ENCODE results near the gene SCOC. TPM values are rescaled to one million over a fixed set of nuclear protein-coding genes. Genes with fewer than 3 reads are reported as not detected.

Gene SCOC
- polyA plus RNA-seq, 1 donor from 2014 or later, result 320 TPM

DNA sequence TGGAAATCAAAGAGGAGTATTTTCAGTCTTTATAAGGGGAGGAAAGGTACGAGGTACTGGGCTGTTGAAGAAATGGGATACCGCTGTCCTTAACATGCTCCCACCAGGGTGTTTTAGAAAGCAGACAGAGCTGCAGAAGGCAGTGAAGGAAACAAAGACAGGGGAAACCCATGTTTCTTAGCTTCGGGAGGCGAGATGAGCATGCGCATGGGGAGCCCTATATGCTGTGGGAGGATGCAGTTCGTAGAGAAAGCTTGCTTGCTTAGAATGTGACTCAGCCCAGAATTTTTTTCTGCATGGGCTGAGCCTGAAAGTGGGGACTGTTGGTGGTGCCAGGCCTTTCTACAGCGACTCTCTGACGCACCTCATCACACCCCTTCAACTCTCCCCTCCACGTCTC is 28.8 kb upstream of the SCOC start:
- H3K9ac ChIP-seq (ENCODE audit: low read length), result no peak overlapping the region
- TF ChIP-seq MXI1 (conservative IDR thresholded peaks at IDR 0.05; ENCODE audit: poor library complexity, severe bottlenecking) (no peak), RAD21 (conservative IDR thresholded peaks at IDR 0.05) (no peak), SMC3 (conservative IDR thresholded peaks at IDR 0.05; ENCODE audit: poor library complexity) (no peak)
- no peaks in the 10 kb centered on the region for H3K27me3 ChIP-seq (ENCODE audit: insufficient read depth, low read depth, low read length)
- peak overlapping the region; percentile 5 for H3K4me3 ChIP-seq (ENCODE audit: low read length)
- H3K36me3 ChIP-seq (ENCODE audit: insufficient read depth, low read length), result no peaks in the 10 kb centered on the region
- no peaks in the 10 kb centered on the region for H3F3A ChIP-seq (ENCODE audit: insufficient read depth, low read length, poor library complexity, severe bottlenecking)
- no peaks in the 10 kb centered on the region for H3K9me3 ChIP-seq (ENCODE audit: low read length)
- no peaks in the 10 kb centered on the region for H4K20me1 ChIP-seq (ENCODE audit: insufficient read depth)
- H2AFZ ChIP-seq (ENCODE audit: low read depth, low read length), result peak overlapping the region; percentile 30
- no peak overlapping the region for H3K4me2 ChIP-seq (ENCODE audit: low read length)
- no peak overlapping the region for H3K27ac ChIP-seq (ENCODE audit: low read length)
- H3K79me2 ChIP-seq (replicated peaks; ENCODE audit: insufficient read depth, low read length), result no peaks in the 10 kb centered on the region
- no peaks in the 10 kb centered on the region for H3K9me2 ChIP-seq (ENCODE audit: insufficient read depth, low read length)

- Histone ChIP-seq H3K9ac (ENCODE audit: low read length) (no peak overlapping the region), H3K4me2 (ENCODE audit: low read length) (no peak overlapping the region), H3K27me3 (ENCODE audit: insufficient read depth, low read depth, low read length) (no peaks in the 10 kb centered on the region), H3K79me2 (replicated peaks; ENCODE audit: insufficient read depth, low read length) (no peaks in the 10 kb centered on the region), H3K4me3 (ENCODE audit: low read length) (no peak overlapping the region), H3K27ac (ENCODE audit: low read length) (no peak overlapping the region), H3K9me3 (ENCODE audit: low read length) (no peaks in the 10 kb centered on the region), H3K9me2 (ENCODE audit: insufficient read depth, low read length) (no peaks in the 10 kb centered on the region), H2AFZ (ENCODE audit: low read depth, low read length) (no peak overlapping the region), H3K36me3 (ENCODE audit: insufficient read depth, low read length) (no peaks in the 10 kb centered on the region), H4K20me1 (ENCODE audit: insufficient read depth) (no peaks in the 10 kb centered on the region), H3F3A (ENCODE audit: insufficient read depth, low read length, poor library complexity, severe bottlenecking) (no peaks in the 10 kb centered on the region)
- TF ChIP-seq, protein P1, sequence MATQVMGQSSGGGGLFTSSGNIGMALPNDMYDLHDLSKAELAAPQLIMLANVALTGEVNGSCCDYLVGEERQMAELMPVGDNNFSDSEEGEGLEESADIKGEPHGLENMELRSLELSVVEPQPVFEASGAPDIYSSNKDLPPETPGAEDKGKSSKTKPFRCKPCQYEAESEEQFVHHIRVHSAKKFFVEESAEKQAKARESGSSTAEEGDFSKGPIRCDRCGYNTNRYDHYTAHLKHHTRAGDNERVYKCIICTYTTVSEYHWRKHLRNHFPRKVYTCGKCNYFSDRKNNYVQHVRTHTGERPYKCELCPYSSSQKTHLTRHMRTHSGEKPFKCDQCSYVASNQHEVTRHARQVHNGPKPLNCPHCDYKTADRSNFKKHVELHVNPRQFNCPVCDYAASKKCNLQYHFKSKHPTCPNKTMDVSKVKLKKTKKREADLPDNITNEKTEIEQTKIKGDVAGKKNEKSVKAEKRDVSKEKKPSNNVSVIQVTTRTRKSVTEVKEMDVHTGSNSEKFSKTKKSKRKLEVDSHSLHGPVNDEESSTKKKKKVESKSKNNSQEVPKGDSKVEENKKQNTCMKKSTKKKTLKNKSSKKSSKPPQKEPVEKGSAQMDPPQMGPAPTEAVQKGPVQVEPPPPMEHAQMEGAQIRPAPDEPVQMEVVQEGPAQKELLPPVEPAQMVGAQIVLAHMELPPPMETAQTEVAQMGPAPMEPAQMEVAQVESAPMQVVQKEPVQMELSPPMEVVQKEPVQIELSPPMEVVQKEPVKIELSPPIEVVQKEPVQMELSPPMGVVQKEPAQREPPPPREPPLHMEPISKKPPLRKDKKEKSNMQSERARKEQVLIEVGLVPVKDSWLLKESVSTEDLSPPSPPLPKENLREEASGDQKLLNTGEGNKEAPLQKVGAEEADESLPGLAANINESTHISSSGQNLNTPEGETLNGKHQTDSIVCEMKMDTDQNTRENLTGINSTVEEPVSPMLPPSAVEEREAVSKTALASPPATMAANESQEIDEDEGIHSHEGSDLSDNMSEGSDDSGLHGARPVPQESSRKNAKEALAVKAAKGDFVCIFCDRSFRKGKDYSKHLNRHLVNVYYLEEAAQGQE (IDR thresholded peaks at IDR 0.05; ENCODE audit: borderline replicate concordance), result no peak
- TF ChIP-seq MXI1 (conservative IDR thresholded peaks at IDR 0.05; ENCODE audit: poor library complexity, severe bottlenecking) (no peak), EZH2 (IDR thresholded peaks at IDR 0.05; ENCODE audit: borderline replicate concordance, insufficient read depth, low read length, poor library complexity, severe bottlenecking) (no peak), EP300 (conservative IDR thresholded peaks at IDR 0.05; ENCODE audit: poor library complexity, severe bottlenecking) (no peak), RAD21 (conservative IDR thresholded peaks at IDR 0.05) (no peak), POLR2AphosphoS5 (IDR thresholded peaks at IDR 0.05) (no peak)
Measured at GRCh38 chr4:140346136-140346535, 27.3 kb upstream of the SCOC start.

DNA sequence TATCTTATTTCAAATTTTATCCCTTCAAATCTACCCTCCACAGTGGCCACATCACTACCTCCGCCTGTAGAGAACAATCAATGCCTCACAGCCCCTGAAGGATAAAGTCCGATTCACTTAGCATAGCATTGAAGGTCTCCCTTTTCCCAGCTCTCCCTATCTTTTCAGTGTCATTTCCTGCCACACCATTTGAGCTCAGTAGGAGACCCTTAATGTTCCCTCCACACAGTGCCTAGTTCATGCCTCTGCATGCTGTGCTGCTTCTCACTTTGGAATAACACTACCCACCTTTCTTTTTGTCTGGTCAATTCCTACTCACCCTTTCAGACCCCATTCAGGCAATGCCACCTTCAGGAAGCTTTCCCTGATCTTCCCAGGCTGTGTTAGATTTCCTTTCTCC is 23.6 kb upstream of the SCOC start:
- Histone ChIP-seq H2AFZ (ENCODE audit: low read depth, low read length) (no peak overlapping the region), H3K4me3 (ENCODE audit: low read length) (no peak overlapping the region), H3K4me2 (ENCODE audit: low read length) (no peak overlapping the region), H3K79me2 (replicated peaks; ENCODE audit: insufficient read depth, low read length) (no peaks in the 10 kb centered on the region), H3K9me3 (ENCODE audit: low read length) (no peaks in the 10 kb centered on the region), H3K9ac (ENCODE audit: low read length) (no peak overlapping the region), H3K36me3 (ENCODE audit: insufficient read depth, low read length) (no peaks in the 10 kb centered on the region), H3F3A (ENCODE audit: insufficient read depth, low read length, poor library complexity, severe bottlenecking) (no peaks in the 10 kb centered on the region), H4K20me1 (ENCODE audit: insufficient read depth) (no peaks in the 10 kb centered on the region), H3K27ac (ENCODE audit: low read length) (no peak overlapping the region), H3K27me3 (ENCODE audit: insufficient read depth, low read depth, low read length) (no peaks in the 10 kb centered on the region), H3K9me2 (ENCODE audit: insufficient read depth, low read length) (no peaks in the 10 kb centered on the region)
- no peak for TF ChIP-seq POLR2AphosphoS5 (IDR thresholded peaks at IDR 0.05)
- TF ChIP-seq, protein P1 (IDR thresholded peaks at IDR 0.05; ENCODE audit: borderline replicate concordance), result no peak
- no peak for TF ChIP-seq TAF1 (IDR thresholded peaks at IDR 0.05; ENCODE audit: low read depth)
- TF ChIP-seq RAD21 (conservative IDR thresholded peaks at IDR 0.05), result no peak
- TF ChIP-seq, protein P2, sequence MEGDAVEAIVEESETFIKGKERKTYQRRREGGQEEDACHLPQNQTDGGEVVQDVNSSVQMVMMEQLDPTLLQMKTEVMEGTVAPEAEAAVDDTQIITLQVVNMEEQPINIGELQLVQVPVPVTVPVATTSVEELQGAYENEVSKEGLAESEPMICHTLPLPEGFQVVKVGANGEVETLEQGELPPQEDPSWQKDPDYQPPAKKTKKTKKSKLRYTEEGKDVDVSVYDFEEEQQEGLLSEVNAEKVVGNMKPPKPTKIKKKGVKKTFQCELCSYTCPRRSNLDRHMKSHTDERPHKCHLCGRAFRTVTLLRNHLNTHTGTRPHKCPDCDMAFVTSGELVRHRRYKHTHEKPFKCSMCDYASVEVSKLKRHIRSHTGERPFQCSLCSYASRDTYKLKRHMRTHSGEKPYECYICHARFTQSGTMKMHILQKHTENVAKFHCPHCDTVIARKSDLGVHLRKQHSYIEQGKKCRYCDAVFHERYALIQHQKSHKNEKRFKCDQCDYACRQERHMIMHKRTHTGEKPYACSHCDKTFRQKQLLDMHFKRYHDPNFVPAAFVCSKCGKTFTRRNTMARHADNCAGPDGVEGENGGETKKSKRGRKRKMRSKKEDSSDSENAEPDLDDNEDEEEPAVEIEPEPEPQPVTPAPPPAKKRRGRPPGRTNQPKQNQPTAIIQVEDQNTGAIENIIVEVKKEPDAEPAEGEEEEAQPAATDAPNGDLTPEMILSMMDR (IDR thresholded peaks at IDR 0.05; ENCODE audit: poor library complexity, severe bottlenecking), result no peak
- TF ChIP-seq EP300 (conservative IDR thresholded peaks at IDR 0.05; ENCODE audit: poor library complexity, severe bottlenecking), result no peak
- no peak for TF ChIP-seq MXI1 (conservative IDR thresholded peaks at IDR 0.05; ENCODE audit: poor library complexity, severe bottlenecking)
- TF ChIP-seq EZH2 (IDR thresholded peaks at IDR 0.05; ENCODE audit: borderline replicate concordance, insufficient read depth, low read length, poor library complexity, severe bottlenecking), result no peak
- TF ChIP-seq SMC3 (conservative IDR thresholded peaks at IDR 0.05; ENCODE audit: poor library complexity), result no peak
